IMR-90 (cell line): Measurements from ENCODE around the gene LUZP2. TPM values are rescaled to one million over a fixed set of nuclear protein-coding genes. Genes with fewer than 3 reads are reported as not detected.

Source experiments
- ATAC-seq: fragments of 200-7000 bp; cut with Tn5 transposase; 2 replicates; pipeline ENCODE4 v1.9.1; 2020; ENCODE audit warnings: low read depth, mild to moderate bottlenecking, moderate library complexity
- BruUV-seq: library from RNA; stranded (reverse); fragments of 400-500 nt; replicated peaks from 2 replicates; lab custom pipeline; 2021; lab: Mats Ljungman, UMichigan
- CTCF ChIA-PET: fragments of 300-600 bp; formaldehyde crosslinking; extraction: SDS; loops from one replicate; lab custom pipeline; 2021; ENCODE audit warnings: antibody characterized with exemption; lab: Yijun Ruan, JAX
- POLR2A ChIA-PET: fragments of 300-600 bp; sonication (Branson Sonifier 250); formaldehyde crosslinking; loops from one replicate; lab custom pipeline; 2022; ENCODE audit warnings: antibody characterized with exemption; ENCODE audit not compliant: unreplicated experiment; lab: Charles Lee
- DNase-seq: peaks from one replicate; pipeline ENCODE4 v3.0.0; 2013
- H2AFZ ChIP-seq: replicated peaks from 2 replicates; pipeline ENCODE3; 2013; ENCODE audit warnings: low read length, mild to moderate bottlenecking; ENCODE audit not compliant: poor library complexity
- H2AK5ac ChIP-seq: 2 replicates; pipeline ENCODE4 v1.6.1; 2013; ENCODE audit warnings: low read depth, low read length, inconsistent platforms
- H2AK9ac ChIP-seq: replicated peaks from 2 replicates; pipeline ENCODE3; 2013; ENCODE audit warnings: mild to moderate bottlenecking, low read depth, low read length, moderate library complexity; ENCODE audit not compliant: poor library complexity
- H2BK120ac ChIP-seq: 2 replicates; pipeline ENCODE4 v1.6.1; 2013; ENCODE audit warnings: low read depth, low read length, inconsistent platforms
- H2BK15ac ChIP-seq: 3 replicates; pipeline ENCODE4 v1.6.1; 2013; ENCODE audit warnings: low read depth, low read length, inconsistent platforms
- H2BK20ac ChIP-seq: 2 replicates; pipeline ENCODE4 v1.6.1; 2013; ENCODE audit warnings: low read depth, mild to moderate bottlenecking, inconsistent platforms, low read length, moderate library complexity
- H2BK5ac ChIP-seq: 2 replicates; pipeline ENCODE4 v1.6.1; 2013; ENCODE audit warnings: mild to moderate bottlenecking, low read depth, low read length, inconsistent platforms; ENCODE audit not compliant: poor library complexity, severe bottlenecking
- H3K14ac ChIP-seq: replicated peaks from 2 replicates; pipeline ENCODE4 v1.6.1; 2013; ENCODE audit warnings: low read depth, low read length, inconsistent platforms
- H3K18ac ChIP-seq: 2 replicates; pipeline ENCODE4 v1.6.1; 2013; ENCODE audit warnings: low read depth, low read length, control low read depth
- H3K23ac ChIP-seq: 2 replicates; pipeline ENCODE4 v1.6.1; 2013; ENCODE audit warnings: low read depth, low read length, inconsistent platforms
- H3K27ac ChIP-seq: 2 replicates; pipeline ENCODE4 v1.5.1; 2013; ENCODE audit warnings: mild to moderate bottlenecking, control low read depth, low read length; ENCODE audit not compliant: insufficient read depth
- H3K27me3 ChIP-seq: 2 replicates; pipeline ENCODE4 v1.6.1; 2013; ENCODE audit warnings: low read length; ENCODE audit not compliant: control insufficient read depth, insufficient read depth
- H3K36me3 ChIP-seq: 2 replicates; pipeline ENCODE4 v1.6.1; 2013; ENCODE audit warnings: low read length, mixed read lengths; ENCODE audit not compliant: control insufficient read depth, insufficient read depth
- H3K4ac ChIP-seq: 2 replicates; pipeline ENCODE4 v1.6.1; 2013; ENCODE audit warnings: low read depth, low read length, inconsistent platforms
- H3K4me1 ChIP-seq: 2 replicates; pipeline ENCODE4 v1.6.1; 2013; ENCODE audit warnings: low read length, mixed read lengths; ENCODE audit not compliant: control insufficient read depth, insufficient read depth
- H3K4me2 ChIP-seq: 2 replicates; pipeline ENCODE4 v1.6.1; 2013; ENCODE audit warnings: low read depth, mild to moderate bottlenecking, control low read depth, low read length, moderate library complexity
- H3K4me3 ChIP-seq: 2 replicates; pipeline ENCODE4 v1.5.1; 2013; ENCODE audit warnings: low read depth, mild to moderate bottlenecking, control low read depth, low read length, moderate library complexity; ENCODE audit not compliant: insufficient read depth
- H3K56ac ChIP-seq: 2 replicates; pipeline ENCODE4 v1.6.1; 2013; ENCODE audit warnings: low read length, inconsistent platforms; ENCODE audit not compliant: insufficient read depth; ENCODE audit errors: extremely low read depth
- H3K79me1 ChIP-seq, 2 experiments: 2 replicates each; pipeline ENCODE4 v1.6.1; 2013; ENCODE audit warnings: low read length in 2 of 2, inconsistent platforms in 1 of 2, low read depth in 1 of 2
- H3K9ac ChIP-seq: 2 replicates; pipeline ENCODE4 v1.6.1; 2013; ENCODE audit warnings: low read depth, low read length, control low read depth
- H3K9me1 ChIP-seq: 2 replicates; pipeline ENCODE4 v1.6.1; 2013; ENCODE audit warnings: low read length, inconsistent platforms; ENCODE audit not compliant: insufficient read depth
- H3K9me3 ChIP-seq: 2 replicates; pipeline ENCODE4 v1.6.1; 2013; ENCODE audit warnings: low read length; ENCODE audit not compliant: control insufficient read depth, insufficient read depth
- H4K20me1 ChIP-seq: 2 replicates; pipeline ENCODE4 v1.6.1; 2013; ENCODE audit warnings: low read length, inconsistent platforms; ENCODE audit not compliant: insufficient read depth
- H4K5ac ChIP-seq: 2 replicates; pipeline ENCODE4 v1.6.1; 2013; ENCODE audit warnings: mild to moderate bottlenecking, low read depth, low read length, control low read depth
- H4K8ac ChIP-seq, 2 experiments: 2 replicates each; pipeline ENCODE4 v1.6.1; 2013; ENCODE audit warnings: low read depth in 2 of 2, low read length in 2 of 2, control low read depth in 1 of 2, inconsistent platforms in 1 of 2
- H4K91ac ChIP-seq: 2 replicates; pipeline ENCODE4 v1.6.1; 2013; ENCODE audit warnings: low read depth, low read length, inconsistent platforms; ENCODE audit not compliant: insufficient read depth
- CEBPB ChIP-seq: IDR thresholded peaks from 2 replicates; pipeline ENCODE4 v1.6.1; 2012; ENCODE audit warnings: low read depth, low read length, improper control_type of control experiment
- CHD1 ChIP-seq: IDR thresholded peaks from 2 replicates; pipeline ENCODE4 v1.6.1; 2012; ENCODE audit warnings: low read depth, low read length, improper control_type of control experiment
- FOS ChIP-seq: fragments of 150-350 bp; IDR thresholded peaks from 2 replicates; pipeline ENCODE4 v1.6.1; 2016; ENCODE audit warnings: low read depth, low read length
- MAFK ChIP-seq: IDR thresholded peaks from 2 replicates; pipeline ENCODE4 v1.6.1; 2012; ENCODE audit warnings: low read depth, low read length, improper control_type of control experiment
- MAZ ChIP-seq: IDR thresholded peaks from 2 replicates; pipeline ENCODE4 v1.6.1; 2012; ENCODE audit warnings: low read depth, mild to moderate bottlenecking, low read length, improper control_type of control experiment, moderate library complexity, borderline replicate concordance
- MXI1 ChIP-seq: IDR thresholded peaks from 2 replicates; pipeline ENCODE4 v1.6.1; 2012; ENCODE audit warnings: low read depth, mild to moderate bottlenecking, low read length, moderate library complexity, borderline replicate concordance
- NFE2L2 ChIP-seq: fragments of 150-350 bp; IDR thresholded peaks from 2 replicates; pipeline ENCODE4 v1.6.1; 2016; ENCODE audit warnings: low read depth, mild to moderate bottlenecking, low read length
- RAD21 ChIP-seq: IDR thresholded peaks from 2 replicates; pipeline ENCODE4 v1.6.1; 2012; ENCODE audit warnings: low read length, improper control_type of control experiment
- RCOR1 ChIP-seq: IDR thresholded peaks from 2 replicates; pipeline ENCODE4 v1.6.1; 2012; ENCODE audit warnings: mild to moderate bottlenecking, low read length, improper control_type of control experiment; ENCODE audit not compliant: insufficient replicate concordance
- RFX5 ChIP-seq: IDR thresholded peaks from 2 replicates; pipeline ENCODE4 v1.8.0; 2012; ENCODE audit warnings: low read depth, mild to moderate bottlenecking, low read length, moderate library complexity
- SMC3 ChIP-seq: fragments of 150-350 bp; IDR thresholded peaks from 2 replicates; pipeline ENCODE4 v1.6.1; 2016; ENCODE audit warnings: low read depth, mild to moderate bottlenecking, antibody characterized with exemption, low read length, moderate library complexity
- WGBS, 2 experiments: methylation state at CpG; one replicate each; pipeline versions ENCODE4 v1.1.5 to v1.1.7; 2013; ENCODE audit warnings: missing lambda C conversion rate in 2 of 2; ENCODE audit not compliant: insufficient read length in 1 of 2; ENCODE audit errors: extremely low coverage in 2 of 2; 5-methylcytosine and 5-hydroxymethylcytosine counted together
- dilution Hi-C: fragments of 300-500 bp; cut with HindIII; formaldehyde crosslinking; loops from one replicate; pipeline ENCODE4 v1.14.3; 2018; ENCODE audit warnings: low sequenced_read_pairs; ENCODE audit not compliant: unreplicated experiment
- in situ Hi-C: fragments of 300-500 bp; cut with MboI; formaldehyde crosslinking; loops from 3 replicates; pipeline ENCODE4 v1.14.3; 2019; ENCODE audit warnings: low sequenced_read_pairs, inconsistent platforms, mixed read lengths
- intact Hi-C: fragments of 100-400 bp; cut with micrococcal nuclease; formaldehyde crosslinking; loops from 2 replicates; pipeline ENCODE4 v1.10.0; 2022
- polyA plus RNA-seq, 3 experiments: library from polyadenylated mRNA; depleted of rRNA; stranded (reverse); fragments of >200 nt; gene quantifications; 2 replicates each; pipeline ENCODE4 v1.2.3, GENCODE V29; 2012; ENCODE audit warnings: low replicate concordance in 1 of 3
- total RNA-seq: library from RNA; depleted of rRNA; stranded (reverse); fragments of >200 nt; gene quantifications from 2 replicates; pipeline ENCODE4 v1.2.3, GENCODE V29; 2012
- TF ChIP-seq, protein P1 (sequence below): fragments of 150-350 bp; IDR thresholded peaks from 2 replicates; pipeline ENCODE4 v1.6.1; 2017; ENCODE audit warnings: mild to moderate bottlenecking, antibody characterized with exemption, low read length, low read depth
- TF ChIP-seq, protein P2 (sequence below): conservative IDR thresholded peaks from 2 replicates; pipeline ENCODE4 v1.5.1; 2012; ENCODE audit warnings: mild to moderate bottlenecking, low read depth, low read length, improper control_type of control experiment

The LUZP2 gene
- total and polyA plus RNA-seq, 2 of the 4 experiments (the other 2 are of a cell fraction): 0.89 to 2.0 TPM

DNA sequence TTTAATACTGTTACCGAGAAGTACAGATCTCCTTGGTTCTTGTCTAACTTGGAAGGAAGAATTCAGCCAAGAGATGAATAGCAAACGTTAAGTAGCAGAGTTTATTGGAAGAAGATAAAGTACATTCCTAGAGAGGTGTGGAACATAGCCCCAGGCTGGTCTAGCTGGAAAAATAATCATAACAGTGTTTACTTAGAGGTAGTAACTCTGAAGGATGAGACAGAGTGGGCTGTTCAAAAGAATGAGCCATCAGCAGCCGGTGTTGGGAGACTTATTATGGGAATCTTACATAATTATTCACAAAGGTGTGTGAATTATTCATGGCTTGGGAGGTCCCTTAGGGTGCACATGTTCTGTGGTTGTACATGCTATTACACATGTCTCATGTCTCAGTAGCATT, 276.5 kb downstream of the LUZP2 start:
- H2AK9ac ChIP-seq: no peak overlapping the region
- H3K9me1 ChIP-seq: no peaks in the 10 kb centered on the region
- H2BK20ac ChIP-seq: no peak overlapping the region
- no peaks in the 10 kb centered on the region for H3K9me3 ChIP-seq
- no peak overlapping the region for H3K18ac ChIP-seq
- H4K8ac ChIP-seq: no peak overlapping the region; a peak in 1 of 4 replicates
- no peaks in the 10 kb centered on the region for H3K79me1 ChIP-seq
- H2BK120ac ChIP-seq: no peak overlapping the region
- ChIA-PET POLR2A (no interaction called here), CTCF (no interaction called here)
- no peak overlapping the region for H2AFZ ChIP-seq
- H3K36me3 ChIP-seq: no peaks in the 10 kb centered on the region
- no peak overlapping the region for H4K5ac ChIP-seq
- no peak overlapping the region for H3K4me3 ChIP-seq
- no peaks in the 10 kb centered on the region for H4K20me1 ChIP-seq
- dilution Hi-C loops: no loop called here
- TF ChIP-seq SMC3: no peak
- TF ChIP-seq FOS: no peak
- TF ChIP-seq MAFK: no peak
- no peak for TF ChIP-seq CHD1
- no peak for TF ChIP-seq RAD21
- no peak for TF ChIP-seq MAZ
- no peak for TF ChIP-seq RCOR1
- TF ChIP-seq, protein P1, sequence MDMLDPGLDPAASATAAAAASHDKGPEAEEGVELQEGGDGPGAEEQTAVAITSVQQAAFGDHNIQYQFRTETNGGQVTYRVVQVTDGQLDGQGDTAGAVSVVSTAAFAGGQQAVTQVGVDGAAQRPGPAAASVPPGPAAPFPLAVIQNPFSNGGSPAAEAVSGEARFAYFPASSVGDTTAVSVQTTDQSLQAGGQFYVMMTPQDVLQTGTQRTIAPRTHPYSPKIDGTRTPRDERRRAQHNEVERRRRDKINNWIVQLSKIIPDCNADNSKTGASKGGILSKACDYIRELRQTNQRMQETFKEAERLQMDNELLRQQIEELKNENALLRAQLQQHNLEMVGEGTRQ: no peak
- TF ChIP-seq RFX5: no peak
- TF ChIP-seq NFE2L2: no peak
- TF ChIP-seq MXI1: no peak
- TF ChIP-seq, protein P2, sequence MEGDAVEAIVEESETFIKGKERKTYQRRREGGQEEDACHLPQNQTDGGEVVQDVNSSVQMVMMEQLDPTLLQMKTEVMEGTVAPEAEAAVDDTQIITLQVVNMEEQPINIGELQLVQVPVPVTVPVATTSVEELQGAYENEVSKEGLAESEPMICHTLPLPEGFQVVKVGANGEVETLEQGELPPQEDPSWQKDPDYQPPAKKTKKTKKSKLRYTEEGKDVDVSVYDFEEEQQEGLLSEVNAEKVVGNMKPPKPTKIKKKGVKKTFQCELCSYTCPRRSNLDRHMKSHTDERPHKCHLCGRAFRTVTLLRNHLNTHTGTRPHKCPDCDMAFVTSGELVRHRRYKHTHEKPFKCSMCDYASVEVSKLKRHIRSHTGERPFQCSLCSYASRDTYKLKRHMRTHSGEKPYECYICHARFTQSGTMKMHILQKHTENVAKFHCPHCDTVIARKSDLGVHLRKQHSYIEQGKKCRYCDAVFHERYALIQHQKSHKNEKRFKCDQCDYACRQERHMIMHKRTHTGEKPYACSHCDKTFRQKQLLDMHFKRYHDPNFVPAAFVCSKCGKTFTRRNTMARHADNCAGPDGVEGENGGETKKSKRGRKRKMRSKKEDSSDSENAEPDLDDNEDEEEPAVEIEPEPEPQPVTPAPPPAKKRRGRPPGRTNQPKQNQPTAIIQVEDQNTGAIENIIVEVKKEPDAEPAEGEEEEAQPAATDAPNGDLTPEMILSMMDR: no peak
- no peak for TF ChIP-seq CEBPB
- no peak overlapping the region for H3K9ac ChIP-seq
- H3K27me3 ChIP-seq: no peaks in the 10 kb centered on the region
- H3K27ac ChIP-seq: no peak overlapping the region
- no peak overlapping the region for H3K14ac ChIP-seq
- no peak overlapping the region for H4K91ac ChIP-seq
- no peak overlapping the region for H3K4me2 ChIP-seq
- H2BK15ac ChIP-seq: no peak overlapping the region
- no peak overlapping the region for H2AK5ac ChIP-seq
- H3K56ac ChIP-seq: no peak overlapping the region
- intact Hi-C loops: no loop called here
- H3K4ac ChIP-seq: no peak overlapping the region
- ATAC-seq: no peak
- no CpG with 5 or more reads among the region's 3 CpGs for WGBS, 2 experiments
- H2BK5ac ChIP-seq: no peak overlapping the region
- BruUV-seq: no TSS peak
- H3K23ac ChIP-seq: no peak overlapping the region
- no peaks in the 10 kb centered on the region for H3K4me1 ChIP-seq
- in situ Hi-C loops: no loop called here
- no peak for DNase-seq
